ENCODE measurements around the gene SNX5.

DNA sequence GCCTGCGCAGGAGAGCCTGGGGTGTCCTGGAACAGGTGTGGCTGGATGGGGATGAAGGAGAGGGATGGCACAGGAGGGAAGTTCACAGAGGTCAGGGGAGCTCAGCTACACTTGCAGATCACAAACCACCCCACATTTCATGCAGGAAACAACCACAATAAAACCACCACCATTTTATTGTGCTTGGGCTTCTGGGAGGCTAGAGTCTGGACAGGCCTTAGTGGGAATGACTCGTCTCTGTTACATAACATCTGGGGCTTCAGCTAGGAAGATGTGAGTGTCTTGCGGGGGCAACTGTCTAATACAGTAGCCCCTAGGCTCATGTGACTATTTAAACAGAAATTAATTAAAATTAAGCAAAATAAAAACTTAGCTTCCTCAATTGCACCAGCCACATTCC lies 33.4 kb downstream of the SNX5 start:
- TF ChIP-seq POLR2AphosphoS5 (IDR thresholded peaks at IDR 0.05; ENCODE audit: low read depth, low read length) (no peak), TCF7L2 (IDR thresholded peaks at IDR 0.05; ENCODE audit: low read depth, low read length) (no peak), REST (IDR thresholded peaks at IDR 0.05; ENCODE audit: insufficient read depth in 1 of 2, low read depth in 2 of 2, low read length in 1 of 2) (no peak)
- TF ChIP-seq, protein P1, sequence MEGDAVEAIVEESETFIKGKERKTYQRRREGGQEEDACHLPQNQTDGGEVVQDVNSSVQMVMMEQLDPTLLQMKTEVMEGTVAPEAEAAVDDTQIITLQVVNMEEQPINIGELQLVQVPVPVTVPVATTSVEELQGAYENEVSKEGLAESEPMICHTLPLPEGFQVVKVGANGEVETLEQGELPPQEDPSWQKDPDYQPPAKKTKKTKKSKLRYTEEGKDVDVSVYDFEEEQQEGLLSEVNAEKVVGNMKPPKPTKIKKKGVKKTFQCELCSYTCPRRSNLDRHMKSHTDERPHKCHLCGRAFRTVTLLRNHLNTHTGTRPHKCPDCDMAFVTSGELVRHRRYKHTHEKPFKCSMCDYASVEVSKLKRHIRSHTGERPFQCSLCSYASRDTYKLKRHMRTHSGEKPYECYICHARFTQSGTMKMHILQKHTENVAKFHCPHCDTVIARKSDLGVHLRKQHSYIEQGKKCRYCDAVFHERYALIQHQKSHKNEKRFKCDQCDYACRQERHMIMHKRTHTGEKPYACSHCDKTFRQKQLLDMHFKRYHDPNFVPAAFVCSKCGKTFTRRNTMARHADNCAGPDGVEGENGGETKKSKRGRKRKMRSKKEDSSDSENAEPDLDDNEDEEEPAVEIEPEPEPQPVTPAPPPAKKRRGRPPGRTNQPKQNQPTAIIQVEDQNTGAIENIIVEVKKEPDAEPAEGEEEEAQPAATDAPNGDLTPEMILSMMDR (IDR thresholded peaks at IDR 0.05) = no peak
